Measurements from ENCODE around the gene GCSAM.

Gene GCSAM

GRCh38 chr3:112129925-112130637 lies 3.0 kb downstream of the GCSAM start:
- no peak for DNase-seq (ENCODE audit: low read depth in 2 of 3, low spot score in 1 of 3)

DNA sequence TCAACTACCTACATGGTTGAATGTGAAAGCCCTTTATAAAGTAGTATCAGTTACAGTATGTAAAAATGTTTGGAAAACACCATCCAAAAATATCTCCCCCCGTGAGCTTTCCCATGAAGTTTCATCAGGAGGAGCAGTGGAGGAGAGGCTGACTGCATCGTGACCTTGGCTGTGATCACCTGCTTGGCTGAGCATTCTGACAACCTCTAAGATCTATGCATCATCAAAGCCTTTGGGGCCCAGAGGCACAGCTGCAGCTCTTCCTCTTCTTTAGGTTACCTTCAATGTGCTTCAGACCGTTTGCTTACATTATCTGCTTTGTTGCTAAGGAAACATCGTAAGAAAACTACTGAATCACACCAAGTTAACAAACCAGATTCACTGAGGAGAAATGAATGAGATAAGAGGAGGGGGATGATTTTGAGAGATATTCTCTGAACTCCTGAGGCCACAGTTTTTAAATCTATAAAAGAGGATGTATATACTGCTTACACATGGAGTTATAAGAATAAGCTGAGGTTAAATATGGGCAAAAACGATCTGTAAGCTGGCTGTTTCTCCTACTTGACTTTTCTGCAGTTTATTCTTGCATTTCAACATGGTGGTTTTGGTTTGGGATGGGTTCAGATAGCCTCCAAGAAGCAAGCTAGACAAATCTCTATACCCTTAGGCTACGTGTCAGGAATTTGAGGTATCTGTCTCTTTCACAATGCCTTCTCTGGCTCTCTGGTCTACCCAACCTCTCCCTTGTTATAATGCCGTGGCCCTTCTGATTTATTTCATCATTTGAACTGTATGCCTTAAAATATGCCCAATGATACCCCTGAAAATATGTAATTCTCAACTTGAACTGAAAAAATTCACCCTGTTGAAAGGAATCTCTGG lies 4.0 kb downstream of the GCSAM start:
- DNase-seq (ENCODE audit: low read depth in 2 of 3, low spot score in 1 of 3): peak; percentile 15 to 34 (median 23)

- DNase-seq (ENCODE audit: low read depth in 2 of 3, low spot score in 1 of 3): no peak
These were observed 5.2 kb downstream of the GCSAM start for GRCh38 chr3:112127522-112128494.

DNA sequence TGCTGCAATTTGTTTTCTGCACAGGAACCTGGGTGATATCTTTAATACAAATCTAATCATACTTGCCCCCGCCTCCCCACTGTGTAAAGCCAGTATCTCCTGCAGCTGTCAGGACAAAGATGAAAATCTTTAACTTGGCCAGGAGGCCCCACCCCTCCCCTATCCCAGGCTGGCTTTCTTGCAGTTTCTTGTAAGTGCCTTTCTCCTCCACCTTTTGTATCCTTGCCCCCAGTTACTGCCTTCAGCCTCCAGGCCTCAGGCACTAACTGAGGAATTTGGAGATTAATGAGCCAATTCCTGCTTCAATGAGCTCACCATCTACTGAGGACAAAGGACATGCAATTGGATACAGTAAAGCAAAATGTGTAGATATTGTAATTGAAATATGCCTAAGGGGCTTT lies 6.5 kb downstream of the GCSAM start:
- no peak for DNase-seq (ENCODE audit: low read depth in 2 of 3, low spot score in 1 of 3)

GRCh38 chr3:112124907-112125607 lies 8.0 kb downstream of the GCSAM start:
- no peak for DNase-seq (ENCODE audit: low read depth in 2 of 3, low spot score in 1 of 3)

DNA sequence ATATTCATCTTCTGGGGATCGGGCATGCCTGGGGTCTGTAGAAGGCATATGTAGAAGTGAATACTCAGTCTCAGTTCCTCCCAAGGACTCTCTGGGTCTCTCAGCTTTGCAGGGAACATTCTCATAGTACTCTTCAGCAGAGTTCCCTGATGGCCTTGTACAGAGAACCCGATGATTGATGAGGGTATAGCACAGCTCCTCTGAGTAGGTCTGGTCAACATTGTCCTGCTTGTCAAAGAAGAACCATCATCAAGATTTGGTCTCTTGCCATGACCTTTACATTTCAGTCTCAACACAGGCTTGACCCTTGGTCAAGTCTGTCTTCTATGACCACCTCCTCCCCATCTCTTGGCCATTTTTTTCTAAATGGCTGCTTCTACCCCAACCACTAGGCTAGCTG lies 9.5 kb downstream of the GCSAM start:
- DNase-seq (ENCODE audit: low read depth in 2 of 3, low spot score in 1 of 3): no peak

DNA sequence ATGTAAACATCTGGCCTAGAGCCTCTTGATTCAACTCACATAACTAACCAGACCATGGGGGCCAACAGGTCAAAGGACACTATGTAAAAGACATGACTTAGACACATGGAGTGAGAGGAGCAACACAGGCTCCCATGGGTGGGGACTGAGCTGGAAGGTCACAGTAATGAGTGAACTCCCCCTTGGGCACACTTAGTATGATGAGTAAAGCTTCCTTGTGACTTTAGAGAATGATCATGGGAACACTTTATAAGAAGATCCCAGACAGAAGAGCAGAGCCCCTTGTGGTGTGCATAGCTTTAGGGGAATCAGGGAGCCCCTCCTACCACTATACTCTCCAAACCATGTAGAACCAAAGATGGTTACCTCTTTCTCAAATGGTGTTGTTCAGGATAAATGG lies 10.2 kb downstream of the GCSAM start:
- DNase-seq (ENCODE audit: low read depth in 2 of 3, low spot score in 1 of 3): no peak

GRCh38 chr3:112121577-112122547 lies 11.2 kb downstream of the GCSAM start:
- no peak for DNase-seq (ENCODE audit: low read depth in 2 of 3, low spot score in 1 of 3)

DNA sequence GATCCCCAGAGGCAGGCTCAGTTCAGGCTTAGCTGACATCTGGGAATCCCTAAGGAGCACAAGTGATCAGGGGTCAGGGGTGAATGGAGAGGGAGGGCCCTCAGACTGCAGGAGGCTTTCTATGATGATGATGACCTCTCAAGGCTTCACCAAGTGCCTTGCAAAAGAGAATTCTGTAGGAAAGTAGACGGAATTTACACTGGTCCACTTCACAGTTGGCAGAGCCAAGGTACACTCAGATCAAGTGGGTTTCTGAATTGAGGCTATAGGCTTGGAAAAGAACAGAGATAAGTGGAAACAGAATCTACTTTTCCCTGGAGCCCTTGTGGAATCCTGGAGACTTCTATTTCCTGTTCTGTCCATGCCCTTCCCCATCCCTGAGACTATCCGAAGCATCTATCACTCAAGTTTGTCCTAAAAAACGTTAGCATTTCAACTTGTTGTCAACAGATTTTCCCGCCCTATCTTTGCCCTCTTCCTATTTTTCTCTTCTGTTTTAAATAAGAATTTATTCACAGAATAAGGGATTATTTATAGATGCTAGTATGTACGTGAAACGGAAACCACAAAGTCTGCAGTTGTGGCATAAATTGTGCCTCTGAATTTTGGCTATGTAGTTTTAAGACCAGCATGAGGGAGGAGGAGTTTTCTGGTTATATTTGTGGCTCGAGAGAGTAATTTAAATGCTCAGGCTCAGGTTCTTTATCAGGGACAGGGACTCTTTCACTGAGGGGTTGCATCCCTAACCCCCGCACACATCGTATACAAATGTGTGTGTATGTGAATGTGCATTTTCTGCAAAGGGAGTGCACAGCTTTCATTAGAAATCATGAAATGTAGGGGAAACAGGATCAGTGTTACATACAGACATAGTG lies 12.8 kb downstream of the GCSAM start:
- no peak for DNase-seq (ENCODE audit: low read depth in 2 of 3, low spot score in 1 of 3)

GRCh38 chr3:112117841-112118571 lies 15.0 kb downstream of the GCSAM start:
- no peak for DNase-seq (ENCODE audit: low read depth in 2 of 3, low spot score in 1 of 3)

GRCh38 chr3:112117415-112117814 lies 15.6 kb downstream of the GCSAM start:
- DNase-seq (ENCODE audit: low read depth in 2 of 3, low spot score in 1 of 3): no peak

GRCh38 chr3:112116748-112117186 lies 16.3 kb downstream of the GCSAM start:
- no peak for DNase-seq (ENCODE audit: low read depth in 2 of 3, low spot score in 1 of 3)

DNA sequence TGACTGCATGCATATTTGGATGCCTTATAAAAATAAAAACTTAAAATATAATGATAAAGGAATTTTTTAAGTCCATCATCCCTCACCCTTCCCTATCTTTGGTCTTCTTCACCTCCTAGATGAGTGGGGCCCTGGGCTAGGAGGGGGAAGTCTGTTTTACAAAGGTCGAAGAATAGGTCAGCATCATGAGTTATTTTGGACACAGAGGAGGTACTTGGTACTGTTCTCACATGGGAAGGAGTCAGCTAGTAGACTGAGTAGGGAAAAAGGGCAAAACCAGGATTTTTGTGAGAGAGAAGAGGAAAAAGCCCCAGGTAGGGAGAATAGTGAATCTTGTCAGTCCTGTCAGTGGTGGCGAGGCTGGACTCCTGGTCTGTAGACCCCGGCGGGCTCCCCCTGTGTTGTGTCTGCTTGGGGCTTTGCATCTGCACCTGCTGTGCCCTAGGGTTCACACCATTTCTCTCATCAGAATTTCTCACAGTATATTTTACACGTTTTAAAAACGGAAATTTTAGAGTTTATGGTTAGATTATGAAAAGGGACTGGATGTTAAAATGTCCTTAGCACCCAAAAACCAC lies 17.2 kb downstream of the GCSAM start:
- no peak for DNase-seq (ENCODE audit: low read depth in 2 of 3, low spot score in 1 of 3)

GRCh38 chr3:112115161-112115739 lies 17.8 kb downstream of the GCSAM start:
- no peak for DNase-seq (ENCODE audit: low read depth in 2 of 3, low spot score in 1 of 3)

GRCh38 chr3:112114576-112115160 lies 18.4 kb downstream of the GCSAM start:
- DNase-seq (ENCODE audit: low read depth in 2 of 3, low spot score in 1 of 3): no peak

DNA sequence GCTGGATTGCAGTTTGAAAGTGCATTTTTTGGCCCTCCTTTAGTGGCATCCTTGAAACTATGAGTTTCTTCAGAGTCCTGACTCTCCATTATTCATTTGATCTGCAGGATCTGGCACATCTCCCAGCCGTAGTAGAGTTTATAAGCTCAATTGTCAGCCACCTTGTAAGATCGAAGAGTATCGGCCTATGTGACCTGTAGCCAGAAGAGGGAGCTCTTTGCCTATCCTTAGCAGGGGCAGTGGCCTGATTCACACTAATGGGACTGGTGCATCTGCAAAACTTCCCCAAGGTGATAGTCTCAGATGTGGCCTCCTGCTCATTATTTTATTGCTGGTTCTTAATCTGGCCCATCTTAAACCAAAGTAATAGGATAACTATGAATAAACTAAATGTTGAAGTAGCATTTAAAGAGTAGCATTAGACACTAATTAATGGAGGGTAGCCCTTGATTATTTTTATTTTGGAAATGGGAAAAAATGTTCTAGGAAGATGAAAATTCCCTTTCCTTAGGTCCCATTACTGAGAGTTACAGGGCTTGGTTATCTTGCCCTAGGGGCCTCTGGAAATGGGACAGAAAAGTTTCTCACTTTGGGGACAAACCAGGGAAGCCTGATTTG lies 21.2 kb downstream of the GCSAM start:
- peak; percentile 33 to 58 (median 39) for DNase-seq (ENCODE audit: low read depth in 2 of 3, low spot score in 1 of 3)
